Fibroblast of pulmonary artery (primary cell): ENCODE data around the gene KIAA1217.

Source experiments
- DNase-seq: peaks from one replicate; pipeline ENCODE4 v3.0.0-alpha.2; 2010; ENCODE audit warnings: low read depth
- H3K4me3 ChIP-seq: replicated peaks from 2 replicates; pipeline ENCODE4 v1.5.1; 2011; ENCODE audit warnings: low read depth, mild to moderate bottlenecking, control low read depth, low read length, moderate library complexity
- TF ChIP-seq, protein P1 (sequence below): IDR thresholded peaks from 2 replicates; pipeline ENCODE4 v1.5.1; 2011; ENCODE audit warnings: mild to moderate bottlenecking, control low read depth, low read length, inconsistent platforms; ENCODE audit errors: missing control alignments

Gene KIAA1217

DNA sequence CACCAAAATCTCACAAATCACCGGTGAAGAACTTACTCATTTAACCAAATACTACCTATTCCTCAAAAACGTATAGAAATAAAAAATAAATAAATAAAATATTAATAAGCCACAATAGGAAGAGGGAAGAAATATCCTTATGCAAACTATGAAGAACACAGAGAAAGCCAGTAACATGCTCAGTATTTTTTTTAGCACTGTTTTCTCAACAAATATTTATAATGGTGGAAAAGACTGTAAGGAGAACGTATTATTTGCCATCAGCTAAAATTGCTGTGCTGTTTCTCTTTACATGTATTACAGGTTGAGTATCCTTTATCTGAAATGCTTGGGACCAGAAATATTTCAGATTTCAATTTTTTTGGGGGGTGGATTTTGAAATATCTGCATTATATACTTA, 21.0 kb downstream of the KIAA1217 start:
- TF ChIP-seq, protein P1, sequence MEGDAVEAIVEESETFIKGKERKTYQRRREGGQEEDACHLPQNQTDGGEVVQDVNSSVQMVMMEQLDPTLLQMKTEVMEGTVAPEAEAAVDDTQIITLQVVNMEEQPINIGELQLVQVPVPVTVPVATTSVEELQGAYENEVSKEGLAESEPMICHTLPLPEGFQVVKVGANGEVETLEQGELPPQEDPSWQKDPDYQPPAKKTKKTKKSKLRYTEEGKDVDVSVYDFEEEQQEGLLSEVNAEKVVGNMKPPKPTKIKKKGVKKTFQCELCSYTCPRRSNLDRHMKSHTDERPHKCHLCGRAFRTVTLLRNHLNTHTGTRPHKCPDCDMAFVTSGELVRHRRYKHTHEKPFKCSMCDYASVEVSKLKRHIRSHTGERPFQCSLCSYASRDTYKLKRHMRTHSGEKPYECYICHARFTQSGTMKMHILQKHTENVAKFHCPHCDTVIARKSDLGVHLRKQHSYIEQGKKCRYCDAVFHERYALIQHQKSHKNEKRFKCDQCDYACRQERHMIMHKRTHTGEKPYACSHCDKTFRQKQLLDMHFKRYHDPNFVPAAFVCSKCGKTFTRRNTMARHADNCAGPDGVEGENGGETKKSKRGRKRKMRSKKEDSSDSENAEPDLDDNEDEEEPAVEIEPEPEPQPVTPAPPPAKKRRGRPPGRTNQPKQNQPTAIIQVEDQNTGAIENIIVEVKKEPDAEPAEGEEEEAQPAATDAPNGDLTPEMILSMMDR, result no peak
- H3K4me3 ChIP-seq, result no peak overlapping the region
- no peak for DNase-seq

DNA sequence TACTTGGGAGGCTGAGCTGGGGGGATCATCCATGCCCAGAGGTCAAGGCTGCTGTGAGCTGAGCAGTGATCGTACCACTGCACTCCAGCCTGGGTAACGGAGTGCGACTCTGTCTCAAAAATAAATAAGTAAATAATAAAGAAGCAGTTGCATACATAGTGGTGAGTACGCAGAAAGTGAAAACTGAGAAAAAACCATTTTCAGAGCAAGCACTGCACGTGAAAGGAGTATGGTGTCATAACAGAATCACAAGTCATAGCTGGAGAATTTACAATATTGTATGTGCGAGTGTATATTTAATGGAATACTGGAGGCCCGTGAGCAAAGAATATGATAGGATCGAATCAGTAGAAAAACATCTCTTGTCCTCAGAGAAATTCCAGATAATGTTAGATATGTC, 22.3 kb downstream of the KIAA1217 start:
- H3K4me3 ChIP-seq, result no peak overlapping the region
- no peak for DNase-seq
- TF ChIP-seq, protein P1, result no peak

DNA sequence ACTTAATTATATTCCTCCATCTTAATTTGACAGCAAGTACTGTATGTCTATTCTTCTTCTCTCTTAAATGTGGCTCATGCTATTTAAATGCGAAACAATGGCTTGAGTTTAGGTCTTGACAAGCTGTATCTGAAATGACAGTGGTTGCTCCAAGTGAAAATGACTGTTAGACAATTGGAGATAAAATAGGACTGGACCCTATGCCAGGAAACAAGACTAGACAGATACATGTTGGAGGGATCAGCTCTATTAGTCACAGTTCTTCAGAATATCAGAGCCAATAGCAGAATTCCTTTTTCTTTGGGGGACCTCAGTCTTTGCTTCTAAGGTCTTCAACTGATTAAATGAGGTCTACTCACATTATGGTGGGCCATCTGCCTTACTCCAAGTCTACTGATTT, 25.8 kb downstream of the KIAA1217 start:
- DNase-seq, result no peak
- H3K4me3 ChIP-seq, result no peak overlapping the region
- TF ChIP-seq, protein P1, result no peak

DNA sequence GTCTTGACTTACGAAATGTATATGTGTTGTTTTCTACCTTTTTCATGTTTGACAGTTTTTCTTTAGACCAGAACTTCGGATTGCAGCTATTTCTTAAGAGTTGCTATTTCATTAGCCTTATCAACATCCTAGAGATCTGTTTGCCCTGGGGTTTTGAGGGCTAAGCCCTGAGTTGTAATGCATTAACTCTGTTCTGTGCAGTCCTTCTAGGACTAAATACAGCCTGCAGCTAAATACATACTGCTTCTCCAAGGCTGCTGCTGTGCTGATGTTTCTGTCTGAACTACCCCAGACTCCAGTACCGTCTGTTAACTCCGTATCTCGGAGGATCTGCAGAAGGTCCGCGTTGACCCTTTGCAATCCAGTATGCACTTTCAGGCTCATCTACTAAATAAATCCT, 26.5 kb downstream of the KIAA1217 start:
- H3K4me3 ChIP-seq, result no peak overlapping the region
- TF ChIP-seq, protein P1, result no peak
- no peak for DNase-seq

DNA sequence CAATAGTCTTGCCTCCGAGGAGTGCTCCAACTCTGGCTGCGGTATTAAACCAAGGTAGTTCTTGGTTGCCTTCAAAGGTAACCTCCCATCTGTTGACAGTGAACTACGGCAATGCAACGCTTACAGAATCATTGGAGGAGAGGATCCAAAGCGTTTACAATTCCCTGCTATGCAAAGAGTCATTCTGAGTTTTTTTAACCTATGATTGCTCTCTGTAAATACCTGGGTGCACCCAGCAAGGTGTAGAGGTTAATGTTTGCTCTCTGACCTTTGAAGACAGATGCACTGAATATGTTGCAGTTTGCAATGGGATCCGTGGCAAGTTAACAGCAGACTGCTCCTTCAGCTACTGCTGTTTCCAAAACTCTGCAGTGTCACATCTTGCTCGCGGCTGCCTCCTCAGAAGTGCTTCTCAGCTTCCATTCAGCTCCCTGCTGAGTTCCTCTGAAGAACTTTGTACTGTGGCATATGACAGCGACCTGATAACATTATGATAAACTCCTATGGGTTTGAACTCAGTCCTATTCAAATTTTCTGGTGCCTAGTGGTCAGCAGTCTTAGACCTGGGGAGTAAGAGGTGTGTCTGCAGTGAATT, 29.0 kb downstream of the KIAA1217 start:
- no peak overlapping the region for H3K4me3 ChIP-seq
- DNase-seq, result no peak
- TF ChIP-seq, protein P1, result no peak

DNA sequence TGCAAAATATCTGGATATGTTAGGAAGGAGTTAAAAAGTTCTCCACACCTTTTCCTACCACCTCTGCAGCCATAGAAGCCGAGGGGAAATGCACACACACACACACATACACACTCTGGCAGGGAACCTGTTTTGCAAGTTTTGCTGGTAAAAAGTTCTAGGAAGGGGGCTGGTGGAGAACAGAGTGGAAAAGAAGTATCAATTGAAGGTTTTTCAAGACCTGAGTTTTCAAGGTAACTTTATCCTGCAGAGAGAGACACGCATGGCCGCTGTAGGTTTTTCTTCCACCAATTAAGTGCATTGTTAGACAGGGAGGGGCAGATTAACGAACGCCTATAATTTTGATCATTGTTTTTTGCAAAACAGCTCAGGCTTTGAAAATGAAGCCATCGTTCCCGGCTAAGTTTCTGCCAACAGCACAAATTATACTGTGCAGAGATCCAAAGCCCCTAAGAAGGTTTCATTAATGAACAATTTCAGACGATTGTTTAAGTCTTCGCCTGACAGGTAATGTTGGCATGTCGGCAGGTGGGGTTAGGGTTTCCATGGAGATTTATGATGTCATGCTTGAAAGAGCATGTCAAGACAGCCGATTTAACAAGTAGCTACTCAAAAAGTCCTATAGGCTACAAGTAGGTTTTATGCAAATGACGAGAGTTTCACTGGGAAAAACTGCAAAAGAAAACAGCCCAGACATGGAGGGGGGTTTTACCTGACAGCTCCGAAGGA, 29.7 kb downstream of the KIAA1217 start:
- DNase-seq, result no peak
- no peak overlapping the region for H3K4me3 ChIP-seq
- TF ChIP-seq, protein P1, result no peak
